Measurements from ENCODE around the gene KRT33B. TPM values are rescaled to one million over a fixed set of nuclear protein-coding genes. Genes with fewer than 3 reads are reported as not detected.

The KRT33B gene
- total and polyA plus RNA-seq, 7 donors, result not detected

DNA sequence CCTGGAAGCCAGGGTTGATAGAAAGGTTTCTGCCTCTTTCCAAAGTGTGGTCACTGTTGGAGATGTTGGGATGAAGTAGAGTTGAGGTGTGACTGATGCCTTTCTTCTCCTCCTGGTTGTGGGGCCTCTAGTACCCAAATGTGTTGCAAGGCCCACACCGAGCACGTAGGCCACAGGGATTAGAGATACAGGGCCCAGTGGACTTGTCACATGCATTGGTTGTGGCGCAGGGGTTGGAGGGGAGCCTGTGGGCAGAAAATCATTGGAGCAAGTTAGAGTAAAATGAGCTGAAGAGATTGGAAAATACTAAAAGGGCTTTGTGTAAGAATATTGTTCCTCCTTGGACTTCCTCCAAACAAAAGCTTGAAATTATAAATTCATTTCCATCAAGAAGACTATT is 23.6 kb downstream of the KRT33B start:
- Histone ChIP-seq H3K27me3 (no peaks in the 10 kb centered on the region), H3K9me3 (no peaks in the 10 kb centered on the region), H3K4me1 (no peaks in the 10 kb centered on the region), H3K4me3 (no peak overlapping the region), H3K36me3 (no peaks in the 10 kb centered on the region), H3K27ac (no peak overlapping the region)
- intact Hi-C loops (cut with DNase I), result no loop called here
- TF ChIP-seq POLR2AphosphoS5 (IDR thresholded peaks at IDR 0.05), result no peak
- no peak for TF ChIP-seq POLR2A (IDR thresholded peaks at IDR 0.05)
- no peak for TF ChIP-seq EP300 (IDR thresholded peaks at IDR 0.05)
- TF ChIP-seq, protein P1, sequence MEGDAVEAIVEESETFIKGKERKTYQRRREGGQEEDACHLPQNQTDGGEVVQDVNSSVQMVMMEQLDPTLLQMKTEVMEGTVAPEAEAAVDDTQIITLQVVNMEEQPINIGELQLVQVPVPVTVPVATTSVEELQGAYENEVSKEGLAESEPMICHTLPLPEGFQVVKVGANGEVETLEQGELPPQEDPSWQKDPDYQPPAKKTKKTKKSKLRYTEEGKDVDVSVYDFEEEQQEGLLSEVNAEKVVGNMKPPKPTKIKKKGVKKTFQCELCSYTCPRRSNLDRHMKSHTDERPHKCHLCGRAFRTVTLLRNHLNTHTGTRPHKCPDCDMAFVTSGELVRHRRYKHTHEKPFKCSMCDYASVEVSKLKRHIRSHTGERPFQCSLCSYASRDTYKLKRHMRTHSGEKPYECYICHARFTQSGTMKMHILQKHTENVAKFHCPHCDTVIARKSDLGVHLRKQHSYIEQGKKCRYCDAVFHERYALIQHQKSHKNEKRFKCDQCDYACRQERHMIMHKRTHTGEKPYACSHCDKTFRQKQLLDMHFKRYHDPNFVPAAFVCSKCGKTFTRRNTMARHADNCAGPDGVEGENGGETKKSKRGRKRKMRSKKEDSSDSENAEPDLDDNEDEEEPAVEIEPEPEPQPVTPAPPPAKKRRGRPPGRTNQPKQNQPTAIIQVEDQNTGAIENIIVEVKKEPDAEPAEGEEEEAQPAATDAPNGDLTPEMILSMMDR (IDR thresholded peaks at IDR 0.05), result no peak
- 95% methylated on average over 3 of the region's 3 CpGs for WGBS, 2 donors
- DNase-seq, result no peak

DNA sequence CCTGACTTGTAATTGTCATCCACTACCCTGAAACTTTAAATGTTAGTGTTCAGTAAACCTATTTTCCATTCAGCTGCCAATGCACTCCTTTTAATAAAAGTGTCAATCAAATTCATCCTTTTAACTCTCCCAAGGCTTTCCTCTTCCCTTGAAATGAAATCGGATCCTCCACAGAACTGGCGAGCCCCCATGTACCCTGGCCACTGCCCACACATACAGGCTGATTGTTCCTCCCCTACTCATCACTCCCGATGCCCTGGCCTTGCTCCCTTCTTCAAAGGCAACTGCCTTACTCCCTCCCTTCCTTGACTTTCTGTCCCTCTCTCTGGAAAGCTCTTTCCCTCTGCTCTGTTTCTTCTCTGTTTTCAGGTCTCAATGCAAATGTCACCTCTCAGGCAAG is 26.6 kb downstream of the KRT33B start:
- WGBS, 2 donors, result 83 to 85% methylated on average over 3 of the region's 3 CpGs
- H3K4me3 ChIP-seq, result no peak overlapping the region
- no peak for DNase-seq
- H3K27ac ChIP-seq, result no peak overlapping the region
- H3K27me3 ChIP-seq, result no peaks in the 10 kb centered on the region
- intact Hi-C loops (cut with DNase I), result no loop called here
- H3K4me1 ChIP-seq, result no peaks in the 10 kb centered on the region
- no peaks in the 10 kb centered on the region for H3K36me3 ChIP-seq
- TF ChIP-seq POLR2AphosphoS5 (IDR thresholded peaks at IDR 0.05) (no peak), EP300 (IDR thresholded peaks at IDR 0.05) (no peak), POLR2A (IDR thresholded peaks at IDR 0.05) (no peak)
- TF ChIP-seq, protein P1 (IDR thresholded peaks at IDR 0.05), result no peak
- H3K9me3 ChIP-seq, result no peaks in the 10 kb centered on the region

DNA sequence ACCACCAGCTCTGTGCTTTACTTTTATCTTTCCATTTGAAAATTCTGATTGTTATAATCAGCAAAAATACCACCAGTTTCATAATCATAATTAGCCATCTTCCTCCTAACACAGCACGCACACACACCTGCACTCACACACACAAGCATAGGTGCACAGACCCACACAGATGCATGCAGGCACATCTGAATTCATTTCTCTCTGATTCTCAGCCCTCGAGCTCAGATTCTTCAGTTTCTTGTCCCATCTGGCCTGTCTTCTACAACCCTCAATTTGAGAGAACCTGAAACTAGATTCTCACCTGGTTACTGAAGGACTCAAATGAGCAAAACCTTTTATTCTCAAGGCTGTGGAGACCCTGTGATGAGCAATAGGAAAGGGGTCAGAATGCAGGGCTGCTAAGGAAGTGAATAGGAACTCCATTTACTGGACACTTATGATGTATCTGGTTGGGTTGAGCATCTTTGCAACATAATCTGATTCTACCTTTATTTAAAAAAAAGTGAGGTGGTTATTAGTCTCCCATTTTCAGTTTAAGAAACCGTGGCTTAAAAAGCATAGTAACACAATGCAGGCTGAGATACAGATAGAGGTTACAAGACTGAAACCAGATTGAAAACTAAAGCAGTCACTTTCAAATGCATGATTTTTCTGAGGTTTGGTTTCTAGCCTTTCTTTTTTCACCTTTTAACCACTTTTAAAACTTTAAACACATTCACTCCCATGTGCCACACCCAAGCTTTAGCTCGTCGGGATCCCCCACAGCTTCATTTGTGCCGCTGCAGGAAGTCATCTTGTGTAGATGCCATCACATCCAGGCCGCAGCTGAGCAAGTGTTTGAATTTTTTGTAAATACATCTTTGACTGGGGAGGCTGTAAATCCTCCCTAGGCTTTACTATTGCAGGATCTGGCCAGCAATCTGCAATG is 28.4 kb downstream of the KRT33B start:
- Histone ChIP-seq H3K4me1 (no peaks in the 10 kb centered on the region), H3K27ac (no peak overlapping the region), H3K36me3 (no peaks in the 10 kb centered on the region), H3K4me3 (no peak overlapping the region), H3K9me3 (no peaks in the 10 kb centered on the region), H3K27me3 (no peaks in the 10 kb centered on the region)
- 64 to 75% methylated on average over 7 of the region's 7 CpGs for WGBS, 2 donors
- TF ChIP-seq EP300 (IDR thresholded peaks at IDR 0.05) (no peak), POLR2A (IDR thresholded peaks at IDR 0.05) (no peak), POLR2AphosphoS5 (IDR thresholded peaks at IDR 0.05) (no peak)
- TF ChIP-seq, protein P1 (IDR thresholded peaks at IDR 0.05), result no peak
- intact Hi-C loops (cut with DNase I), result no loop called here
- DNase-seq, result no peak

DNA sequence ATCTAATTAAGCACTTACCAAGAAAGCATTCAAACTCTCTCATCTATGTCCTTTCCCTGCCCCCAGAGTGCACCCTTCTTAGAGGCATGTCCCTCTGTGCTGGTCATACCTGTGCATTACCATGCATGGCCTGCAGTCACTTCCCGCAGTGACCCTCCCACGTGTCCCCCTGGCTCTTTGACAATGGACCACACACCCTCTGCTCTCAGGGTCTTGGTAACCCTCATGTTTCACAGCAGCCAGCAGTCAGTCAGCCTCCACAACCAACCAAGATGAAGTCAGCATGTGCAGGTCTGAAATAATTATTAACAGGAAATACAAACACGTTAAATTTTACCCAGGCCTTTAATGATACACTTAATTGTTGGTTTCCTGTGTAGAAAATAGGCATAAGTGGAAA is 29.1 kb downstream of the KRT33B start:
- no peak for DNase-seq
- no peak for TF ChIP-seq POLR2A (IDR thresholded peaks at IDR 0.05)
- no peak for TF ChIP-seq POLR2AphosphoS5 (IDR thresholded peaks at IDR 0.05)
- TF ChIP-seq, protein P1 (IDR thresholded peaks at IDR 0.05), result no peak
- no peak for TF ChIP-seq EP300 (IDR thresholded peaks at IDR 0.05)

More for the DNA sequence above, 29.1 kb downstream of the KRT33B start:
- H3K4me1 ChIP-seq, result no peaks in the 10 kb centered on the region
- intact Hi-C loops (cut with DNase I), result no loop called here
- no peaks in the 10 kb centered on the region for H3K36me3 ChIP-seq
- H3K4me3 ChIP-seq, result no peak overlapping the region
- WGBS, 2 donors, result 61 to 64% methylated on average over 3 of the region's 3 CpGs
- H3K9me3 ChIP-seq, result no peaks in the 10 kb centered on the region
- H3K27ac ChIP-seq, result no peak overlapping the region
- no peaks in the 10 kb centered on the region for H3K27me3 ChIP-seq

All from sigmoid colon (tissue), 7 donors.